GM12878 (cell line): ENCODE data around the gene C11orf91.

Source experiments
- CEBPB ChIP-seq, 2 experiments: fragments of 150-350 bp in 1 of 2; IDR thresholded peaks; 2 replicates each; pipeline ENCODE4 v1.6.1; 2012 to 2014; ENCODE audit warnings: low read depth in 2 of 2, low read length in 2 of 2, borderline replicate concordance in 1 of 2, inconsistent platforms in 1 of 2
- MEF2A ChIP-seq: IDR thresholded peaks from 2 replicates; pipeline ENCODE4 v1.6.1; 2011; ENCODE audit warnings: low read depth, mild to moderate bottlenecking, low read length, moderate library complexity; ENCODE audit not compliant: insufficient read depth
- NFIC ChIP-seq: IDR thresholded peaks from 2 replicates; pipeline ENCODE4 v1.6.1; 2012; ENCODE audit warnings: low read depth, mild to moderate bottlenecking, inconsistent platforms, low read length, moderate library complexity
- POLR2AphosphoS5 ChIP-seq: IDR thresholded peaks from 2 replicates; pipeline ENCODE4 v1.6.1; 2011; ENCODE audit warnings: mild to moderate bottlenecking, low read length, inconsistent platforms
- RAD51 ChIP-seq: fragments of 450-650 bp; IDR thresholded peaks from 2 replicates; pipeline ENCODE4 v1.6.1; 2016; ENCODE audit warnings: moderate library complexity, mild to moderate bottlenecking, inconsistent platforms
- SIN3A ChIP-seq: IDR thresholded peaks from 2 replicates; pipeline ENCODE4 v1.6.1; 2012; ENCODE audit warnings: low read depth, low read length, improper control_type of control experiment
- SMC3 ChIP-seq: IDR thresholded peaks from 2 replicates; pipeline ENCODE4 v1.6.1; 2011; ENCODE audit warnings: low read length, improper control_type of control experiment, borderline replicate concordance
- TCF7 ChIP-seq: IDR thresholded peaks from 2 replicates; pipeline ENCODE4 v1.6.1; 2014; ENCODE audit warnings: antibody characterized with exemption, borderline replicate concordance
- YY1 ChIP-seq: IDR thresholded peaks from 2 replicates; pipeline ENCODE4 v1.6.1; 2011; ENCODE audit warnings: low read depth, mild to moderate bottlenecking, low read length
- TF ChIP-seq, protein P1 (sequence below): fragments of 450-650 bp; IDR thresholded peaks from 2 replicates; pipeline ENCODE4 v1.6.1; 2016; ENCODE audit warnings: mild to moderate bottlenecking
- TF ChIP-seq, protein P2 (sequence below), 3 experiments: IDR thresholded peaks in 2 of 3; conservative IDR thresholded peaks in 1 of 3; 2 replicates each; pipeline ENCODE4 v1.5.1; 2011; ENCODE audit warnings: low read depth in 3 of 3, low read length in 3 of 3, mild to moderate bottlenecking in 3 of 3, control low read depth in 2 of 3, moderate library complexity in 2 of 3, inconsistent platforms in 1 of 3, mixed read lengths in 1 of 3; ENCODE audit not compliant: control insufficient read depth in 2 of 3, insufficient read depth in 1 of 3; ENCODE audit errors: extremely low read depth in 1 of 3

DNA sequence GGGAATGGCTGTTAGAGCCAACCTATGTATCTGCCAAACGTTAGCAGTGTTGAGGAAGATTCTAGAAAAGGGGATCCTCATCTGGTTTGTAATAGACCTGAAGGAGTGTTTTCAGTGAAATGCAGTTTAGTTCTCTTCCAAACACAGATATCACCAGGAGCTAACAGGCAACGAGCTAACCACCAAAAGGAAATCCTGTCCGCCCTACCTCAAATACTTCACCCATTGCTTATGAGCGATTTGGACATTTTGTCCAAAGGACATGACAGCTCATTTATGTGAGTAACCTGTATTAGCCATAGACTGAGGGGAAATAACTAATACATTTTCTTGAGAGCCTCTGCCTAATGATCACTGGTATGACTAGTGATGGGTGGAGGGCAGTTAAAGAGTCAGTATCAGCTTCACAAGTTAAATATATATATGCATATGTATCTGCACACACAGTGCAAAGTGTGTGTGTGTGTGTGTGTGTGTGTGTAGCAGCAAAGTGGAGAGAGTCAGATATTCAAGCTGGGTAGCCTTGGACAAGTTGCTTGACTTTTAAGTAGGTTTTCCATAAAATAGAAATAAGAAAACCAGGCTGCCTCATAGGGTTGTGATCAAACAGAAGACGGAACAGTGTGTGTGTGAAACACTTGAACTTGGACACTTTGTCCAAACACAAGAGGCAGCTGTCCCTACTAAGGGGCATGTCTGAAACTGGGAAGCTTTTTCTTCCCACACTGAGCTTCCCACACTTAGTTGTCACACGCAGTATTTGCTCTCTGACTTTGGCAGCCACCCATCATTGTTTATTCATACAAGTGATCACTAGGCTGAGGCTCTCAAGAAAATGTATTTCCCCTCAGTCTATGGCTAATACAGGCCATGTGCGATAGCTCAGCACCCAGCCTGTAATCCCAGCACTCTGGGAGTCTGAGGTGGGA is 940 bp upstream of the C11orf91 start:
- TF ChIP-seq CEBPB (IDR thresholded peaks at IDR 0.05; ENCODE audit: borderline replicate concordance in 1 of 2, low read depth in 2 of 2, low read length in 2 of 2) (no peak), SIN3A (no peak), MEF2A (no peak), POLR2AphosphoS5 (no peak), RAD51 (no peak), TCF7 (no peak), SMC3 (no peak), YY1 (no peak), NFIC (no peak)
- TF ChIP-seq, protein P1, sequence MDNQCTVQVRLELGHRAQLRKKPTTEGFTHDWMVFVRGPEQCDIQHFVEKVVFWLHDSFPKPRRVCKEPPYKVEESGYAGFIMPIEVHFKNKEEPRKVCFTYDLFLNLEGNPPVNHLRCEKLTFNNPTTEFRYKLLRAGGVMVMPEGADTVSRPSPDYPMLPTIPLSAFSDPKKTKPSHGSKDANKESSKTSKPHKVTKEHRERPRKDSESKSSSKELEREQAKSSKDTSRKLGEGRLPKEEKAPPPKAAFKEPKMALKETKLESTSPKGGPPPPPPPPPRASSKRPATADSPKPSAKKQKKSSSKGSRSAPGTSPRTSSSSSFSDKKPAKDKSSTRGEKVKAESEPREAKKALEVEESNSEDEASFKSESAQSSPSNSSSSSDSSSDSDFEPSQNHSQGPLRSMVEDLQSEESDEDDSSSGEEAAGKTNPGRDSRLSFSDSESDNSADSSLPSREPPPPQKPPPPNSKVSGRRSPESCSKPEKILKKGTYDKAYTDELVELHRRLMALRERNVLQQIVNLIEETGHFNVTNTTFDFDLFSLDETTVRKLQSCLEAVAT = no peak
- TF ChIP-seq, protein P2, sequence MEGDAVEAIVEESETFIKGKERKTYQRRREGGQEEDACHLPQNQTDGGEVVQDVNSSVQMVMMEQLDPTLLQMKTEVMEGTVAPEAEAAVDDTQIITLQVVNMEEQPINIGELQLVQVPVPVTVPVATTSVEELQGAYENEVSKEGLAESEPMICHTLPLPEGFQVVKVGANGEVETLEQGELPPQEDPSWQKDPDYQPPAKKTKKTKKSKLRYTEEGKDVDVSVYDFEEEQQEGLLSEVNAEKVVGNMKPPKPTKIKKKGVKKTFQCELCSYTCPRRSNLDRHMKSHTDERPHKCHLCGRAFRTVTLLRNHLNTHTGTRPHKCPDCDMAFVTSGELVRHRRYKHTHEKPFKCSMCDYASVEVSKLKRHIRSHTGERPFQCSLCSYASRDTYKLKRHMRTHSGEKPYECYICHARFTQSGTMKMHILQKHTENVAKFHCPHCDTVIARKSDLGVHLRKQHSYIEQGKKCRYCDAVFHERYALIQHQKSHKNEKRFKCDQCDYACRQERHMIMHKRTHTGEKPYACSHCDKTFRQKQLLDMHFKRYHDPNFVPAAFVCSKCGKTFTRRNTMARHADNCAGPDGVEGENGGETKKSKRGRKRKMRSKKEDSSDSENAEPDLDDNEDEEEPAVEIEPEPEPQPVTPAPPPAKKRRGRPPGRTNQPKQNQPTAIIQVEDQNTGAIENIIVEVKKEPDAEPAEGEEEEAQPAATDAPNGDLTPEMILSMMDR (IDR thresholded peaks at IDR 0.05 in 2 of 3, conservative IDR thresholded peaks at IDR 0.05 in 1 of 3; ENCODE audit: control insufficient read depth in 2 of 3, extremely low read depth in 1 of 3, insufficient read depth in 1 of 3, low read depth in 3 of 3, low read length in 3 of 3) = no peak
